ENCODE measurements around the gene PPP1R27.

PPP1R27 gene

GRCh38 chr17:81860756-81861568, 26.1 kb upstream of the PPP1R27 start:
- peak; percentile 99 for DNase-seq (ENCODE audit: low read depth)

GRCh38 chr17:81859906-81860755, 25.3 kb upstream of the PPP1R27 start, which contains the start of gene P4HB:
Gene P4HB, minus strand, starts transcription at chr17:81860535. Its CDS starts 64 bp downstream, at chr17:81860471.
- DNase-seq (ENCODE audit: low read depth) = no peak

- no peak for DNase-seq (ENCODE audit: low read depth)
Measured at GRCh38 chr17:81858967-81859905, 24.4 kb upstream of the PPP1R27 start.

- no peak for DNase-seq (ENCODE audit: low read depth)
Measured at GRCh38 chr17:81858170-81858966, 23.5 kb upstream of the PPP1R27 start.

- no peak for DNase-seq (ENCODE audit: low read depth)
Measured at GRCh38 chr17:81854974-81855774, 20.3 kb upstream of the PPP1R27 start.

GRCh38 chr17:81852237-81852636, 17.4 kb upstream of the PPP1R27 start:
- DNase-seq (ENCODE audit: low read depth) = no peak

- DNase-seq (ENCODE audit: low read depth) = no peak
Measured at GRCh38 chr17:81851423-81851822, 16.6 kb upstream of the PPP1R27 start.

GRCh38 chr17:81849457-81849856, 14.6 kb upstream of the PPP1R27 start:
- no peak for DNase-seq (ENCODE audit: low read depth)

GRCh38 chr17:81846743-81847689, 12.2 kb upstream of the PPP1R27 start:
- no peak for DNase-seq (ENCODE audit: low read depth)

GRCh38 chr17:81845881-81846742, 11.3 kb upstream of the PPP1R27 start:
- DNase-seq (ENCODE audit: low read depth) = no peak

GRCh38 chr17:81845361-81845760, 10.5 kb upstream of the PPP1R27 start:
- no peak for DNase-seq (ENCODE audit: low read depth)

- no peak for DNase-seq (ENCODE audit: low read depth)
Measured at GRCh38 chr17:81844887-81845286, 10.0 kb upstream of the PPP1R27 start.

GRCh38 chr17:81844327-81844851, 9.5 kb upstream of the PPP1R27 start:
- DNase-seq (ENCODE audit: low read depth) = no peak

GRCh38 chr17:81843713-81844326, 9.0 kb upstream of the PPP1R27 start:
- DNase-seq (ENCODE audit: low read depth) = no peak

GRCh38 chr17:81842725-81843504, 8.1 kb upstream of the PPP1R27 start:
- no peak for DNase-seq (ENCODE audit: low read depth)

- no peak for DNase-seq (ENCODE audit: low read depth)
Measured at GRCh38 chr17:81842378-81842724, 7.5 kb upstream of the PPP1R27 start.

- no peak for DNase-seq (ENCODE audit: low read depth)
Measured at GRCh38 chr17:81841866-81842265, 7.0 kb upstream of the PPP1R27 start.

All from activated gamma-delta T cell treated with anti-CD3 and anti-CD28 coated beads, Interleukin-2, amount 50 U/mL, for 16 hours (primary cell).